Cerebellar cortex (tissue), 1 donor: ENCODE measurements around the gene MMP15.
A peak's percentile ranks its signal among the peaks of the same experiment; 100 is the strongest.
"Not testable (repeated sequence)": the region's sequence is repeated elsewhere in the genome, so short reads cannot be mapped to it uniquely, and the experiment has no call there.

Experiments
- DNase-seq: peaks from one replicate; pipeline ENCODE4 v3.0.0-alpha.2; 2015; ENCODE audit warnings: low spot score

The MMP15 gene

GRCh38 chr16:57996406-57997175, 29.0 kb upstream of the MMP15 start:
- DNase-seq, result no peak

- no peak for DNase-seq
Observed at GRCh38 chr16:57997176-57997527, 28.4 kb upstream of the MMP15 start.

GRCh38 chr16:57997528-57998265, 27.9 kb upstream of the MMP15 start:
- no peak for DNase-seq

GRCh38 chr16:57998486-57998885, 27.1 kb upstream of the MMP15 start:
- no peak for DNase-seq

GRCh38 chr16:57998992-57999365, 26.6 kb upstream of the MMP15 start:
- DNase-seq, result no peak

GRCh38 chr16:57999366-57999970, 26.1 kb upstream of the MMP15 start:
- no peak for DNase-seq

- DNase-seq, result no peak
Observed at GRCh38 chr16:57999971-58000705, 25.4 kb upstream of the MMP15 start, which contains the start of gene ZNF319. Gene ZNF319 (minus strand): TSS chr16:58000672. CDS start chr16:57998265, 2,407 bp downstream.

GRCh38 chr16:58000706-58001676, 24.6 kb upstream of the MMP15 start, which contains the start of gene USB1:
Gene USB1 (plus strand): TSS chr16:58001407. CDS start chr16:58001484, 77 bp downstream.
- DNase-seq, result peak; percentile 80

- no peak for DNase-seq
Observed at GRCh38 chr16:58001781-58002415, 23.7 kb upstream of the MMP15 start.

GRCh38 chr16:58002416-58002800, 23.1 kb upstream of the MMP15 start:
- no peak for DNase-seq

- no peak for DNase-seq
Observed at GRCh38 chr16:58002936-58003335, 22.6 kb upstream of the MMP15 start.

GRCh38 chr16:58004736-58005135, 20.8 kb upstream of the MMP15 start:
- DNase-seq, result not testable (repeated sequence)

GRCh38 chr16:58009856-58010416, 15.6 kb upstream of the MMP15 start:
- no peak for DNase-seq

GRCh38 chr16:58010886-58011285, 14.7 kb upstream of the MMP15 start:
- DNase-seq, result no peak

- DNase-seq, result no peak
Observed at GRCh38 chr16:58011652-58012051, 13.9 kb upstream of the MMP15 start.

- DNase-seq, result no peak
Observed at GRCh38 chr16:58012481-58012880, 13.1 kb upstream of the MMP15 start.

GRCh38 chr16:58013201-58013956, 12.2 kb upstream of the MMP15 start:
- DNase-seq, result no peak

- DNase-seq, result peak; percentile 81
Observed at GRCh38 chr16:58016840-58017446, 8.6 kb upstream of the MMP15 start.

GRCh38 chr16:58018803-58019202, 6.8 kb upstream of the MMP15 start:
- no peak for DNase-seq
